Measurements from ENCODE around the gene NTM. TPM values are rescaled to one million over a fixed set of nuclear protein-coding genes. Genes with fewer than 3 reads are reported as not detected.
A peak's percentile ranks its signal among the peaks of the same experiment; 100 is the strongest.

The NTM gene
- total and polyA plus RNA-seq, 5 donors = 35.0 to 148 (median 88.2) TPM

DNA sequence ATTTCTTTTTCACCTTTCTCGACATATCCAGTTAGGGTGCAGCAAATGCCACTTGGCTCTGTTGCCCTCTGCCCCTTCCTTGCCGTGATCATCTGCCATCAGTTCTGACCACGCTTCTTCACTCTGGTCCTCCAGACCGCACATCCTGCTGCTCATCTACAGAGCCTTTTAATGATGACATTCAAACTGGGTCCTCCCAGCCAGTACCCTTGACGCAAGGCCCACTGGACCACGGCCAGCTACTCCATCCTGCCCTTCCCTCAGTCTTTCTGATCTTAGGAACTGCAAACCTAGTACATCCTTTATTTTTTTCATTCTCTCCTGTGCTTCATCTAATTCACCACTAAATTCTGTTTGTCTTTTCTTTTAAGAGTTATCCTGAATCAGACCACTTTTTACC is 551.8 kb downstream of the NTM start:
- no peaks in the 10 kb centered on the region for H3K9me3 ChIP-seq (ENCODE audit: control insufficient read depth, low read length)
- intact Hi-C loops (cut with DNase I) = no loop called here
- 67% methylated on average over 6 of the region's 6 CpGs for WGBS
- no peaks in the 10 kb centered on the region for H3K27me3 ChIP-seq (ENCODE audit: control insufficient read depth, insufficient read depth)
- no peak overlapping the region for H3K4me3 ChIP-seq (ENCODE audit: low read length)
- ATAC-seq = peak in 1 of 2 donors; percentile 39
- peaks cover 7% of the 10 kb centered on the region for H3K4me1 ChIP-seq (ENCODE audit: control insufficient read depth, insufficient read depth, low read length)
- DNase-seq = peak in 2 of 3 donors; percentile 58 to 62
- H3K27ac ChIP-seq (ENCODE audit: low read length) = no peak overlapping the region

DNA sequence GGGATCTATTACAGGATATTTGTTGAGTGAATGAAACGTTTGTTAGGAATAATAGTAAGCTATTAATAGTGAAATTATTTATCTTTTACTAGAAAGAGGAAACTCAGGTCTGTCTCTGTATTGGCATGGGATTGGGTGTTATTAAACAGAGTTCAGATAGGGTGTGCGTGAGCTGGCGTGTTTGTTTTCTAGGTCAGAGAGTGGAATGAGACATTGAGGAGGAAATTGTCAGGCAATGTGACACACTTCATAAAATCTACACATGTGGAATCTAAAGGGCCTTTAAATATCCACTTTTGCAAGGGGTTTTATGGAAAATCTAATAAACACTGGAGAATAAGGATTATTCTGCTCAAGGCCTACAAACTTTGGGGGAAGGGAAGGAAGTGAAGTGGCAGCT is 552.9 kb downstream of the NTM start:
- Histone ChIP-seq H3K27ac (ENCODE audit: low read length) (no peak overlapping the region), H3K4me3 (ENCODE audit: low read length) (no peak overlapping the region), H3K4me1 (ENCODE audit: control insufficient read depth, insufficient read depth, low read length) (peaks cover 3% of the 10 kb centered on the region), H3K27me3 (ENCODE audit: control insufficient read depth, insufficient read depth) (no peaks in the 10 kb centered on the region), H3K9me3 (ENCODE audit: control insufficient read depth, low read length) (no peaks in the 10 kb centered on the region)
- ATAC-seq (no peak), DNase-seq (no peak)
- 40% methylated on average over 3 of the region's 3 CpGs for WGBS
- intact Hi-C loops (cut with DNase I) = no loop called here

DNA sequence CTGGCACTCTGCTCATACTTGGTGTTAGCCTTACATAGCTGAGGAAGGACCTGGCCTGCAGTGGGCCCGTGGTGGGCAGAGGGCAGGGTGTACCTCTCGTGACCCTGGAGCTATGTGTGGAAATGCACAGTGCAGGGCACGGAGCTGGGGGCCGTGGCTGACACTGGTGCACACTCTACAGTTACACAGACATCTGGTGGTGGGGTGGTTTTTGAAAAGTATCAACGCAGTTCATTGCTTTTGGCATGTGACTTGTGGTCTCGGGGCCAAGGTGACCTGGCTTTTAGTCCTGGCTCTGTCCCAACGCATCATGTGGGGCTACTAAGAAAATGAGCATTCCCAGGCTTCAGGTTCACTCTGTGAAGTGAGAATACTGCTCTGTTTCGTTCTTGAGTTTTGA is 553.6 kb downstream of the NTM start:
- WGBS = 40% methylated on average over 8 of the region's 8 CpGs
- Histone ChIP-seq H3K4me3 (ENCODE audit: low read length) (no peak overlapping the region), H3K4me1 (ENCODE audit: control insufficient read depth, insufficient read depth, low read length) (peaks cover 3% of the 10 kb centered on the region), H3K9me3 (ENCODE audit: control insufficient read depth, low read length) (no peaks in the 10 kb centered on the region), H3K27ac (ENCODE audit: low read length) (no peak overlapping the region), H3K27me3 (ENCODE audit: control insufficient read depth, insufficient read depth) (no peaks in the 10 kb centered on the region)
- intact Hi-C loops (cut with DNase I) = no loop called here
- ATAC-seq (peak; percentile 43 to 45), DNase-seq (peak in 1 of 3 donors; percentile 37)

GRCh38 chr11:131924457-131925201 is 554.2 kb downstream of the NTM start:
- Histone ChIP-seq H3K27ac (ENCODE audit: low read length) (no peak overlapping the region), H3K27me3 (ENCODE audit: control insufficient read depth, insufficient read depth) (no peaks in the 10 kb centered on the region), H3K9me3 (ENCODE audit: control insufficient read depth, low read length) (no peaks in the 10 kb centered on the region), H3K4me3 (ENCODE audit: low read length) (no peak overlapping the region), H3K4me1 (ENCODE audit: control insufficient read depth, insufficient read depth, low read length) (peaks cover 3% of the 10 kb centered on the region)
- intact Hi-C loops (cut with DNase I) = no loop called here
- DNase-seq = peak in 1 of 3 donors; percentile 34
- no peak for ATAC-seq
- WGBS = 26% methylated on average over 4 of the region's 4 CpGs

DNA sequence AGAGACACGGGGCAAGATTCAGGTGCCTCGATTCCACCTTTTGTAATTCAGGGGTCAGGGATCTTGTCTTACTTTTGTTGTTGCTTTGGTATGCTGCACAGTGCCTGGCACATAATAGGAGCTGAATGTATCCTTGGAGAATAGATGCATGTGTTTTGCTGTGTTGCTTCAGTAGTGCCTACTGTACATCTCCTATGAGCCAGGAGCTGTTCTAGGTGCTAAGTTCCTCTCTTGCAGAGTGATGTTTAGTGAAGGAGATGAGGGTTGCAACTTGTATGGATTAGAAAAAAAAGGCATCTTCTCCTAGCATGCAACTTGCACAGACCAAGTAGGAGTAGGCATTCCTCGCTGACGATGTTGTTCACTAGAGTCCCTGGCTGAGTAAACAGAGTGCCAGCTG is 555.4 kb downstream of the NTM start:
- intact Hi-C loops (cut with DNase I) = no loop called here
- ATAC-seq (no peak), DNase-seq (no peak)
- 91% methylated on average over 4 of the region's 4 CpGs for WGBS
- Histone ChIP-seq H3K4me1 (ENCODE audit: control insufficient read depth, insufficient read depth, low read length) (peaks cover 3% of the 10 kb centered on the region), H3K4me3 (ENCODE audit: low read length) (no peak overlapping the region), H3K27ac (ENCODE audit: low read length) (no peak overlapping the region), H3K27me3 (ENCODE audit: control insufficient read depth, insufficient read depth) (no peaks in the 10 kb centered on the region), H3K9me3 (ENCODE audit: control insufficient read depth, low read length) (no peaks in the 10 kb centered on the region)

- H3K4me1 ChIP-seq (ENCODE audit: control insufficient read depth, insufficient read depth, low read length) = no peaks in the 10 kb centered on the region
- H3K9me3 ChIP-seq (ENCODE audit: control insufficient read depth, low read length) = no peaks in the 10 kb centered on the region
- no peaks in the 10 kb centered on the region for H3K27me3 ChIP-seq (ENCODE audit: control insufficient read depth, insufficient read depth)
- intact Hi-C loops (cut with DNase I) = no loop called here
- no peak overlapping the region for H3K4me3 ChIP-seq (ENCODE audit: low read length)
- DNase-seq (peak in 2 of 3 donors; percentile 49 to 59), ATAC-seq (peak; percentile 35 to 52)
- 54% methylated on average over 11 of the region's 11 CpGs for WGBS
- H3K27ac ChIP-seq (ENCODE audit: low read length) = peak overlapping the region; percentile 3
Observed at GRCh38 chr11:131928992-131929391, 558.6 kb downstream of the NTM start.

DNA sequence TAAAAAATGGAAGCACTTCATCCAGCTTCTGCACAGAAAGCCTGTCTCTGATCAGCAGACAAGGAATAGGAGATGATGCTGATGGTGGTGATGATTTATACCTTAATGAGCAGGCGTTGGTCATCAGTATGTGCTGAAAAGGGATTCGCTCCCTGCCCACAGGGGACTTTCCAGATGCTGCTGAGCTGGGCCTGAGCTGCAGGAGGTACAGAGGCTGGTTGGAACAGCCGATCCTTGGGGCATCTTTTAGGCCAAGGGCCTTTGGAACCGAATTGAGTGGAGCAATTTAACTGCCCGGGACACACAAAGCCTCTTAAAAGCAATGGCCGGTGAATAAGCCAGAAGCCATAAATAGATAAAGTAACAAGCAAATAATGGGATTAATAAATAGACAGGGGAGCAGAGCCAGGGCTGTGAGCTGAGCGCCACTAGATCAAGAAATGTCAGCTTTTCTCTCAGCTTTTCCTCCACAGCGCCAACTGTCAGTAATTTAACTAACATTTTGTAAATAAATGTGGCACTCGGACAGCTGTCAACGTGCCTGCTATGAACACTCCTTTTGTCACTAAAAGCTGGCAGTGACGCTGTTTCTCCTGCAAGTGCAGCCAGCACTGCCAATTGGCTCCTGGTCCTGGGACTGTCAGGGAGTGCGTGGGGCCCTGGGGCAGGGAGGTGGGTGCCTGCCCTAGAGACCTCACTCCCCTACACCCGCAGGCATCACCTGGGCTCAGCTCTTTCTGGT is 562.3 kb downstream of the NTM start:
- peak; percentile 86 to 87 for ATAC-seq
- Histone ChIP-seq H3K4me3 (ENCODE audit: low read length) (no peak overlapping the region), H3K27me3 (ENCODE audit: control insufficient read depth, insufficient read depth) (no peaks in the 10 kb centered on the region), H3K9me3 (ENCODE audit: control insufficient read depth, low read length) (no peaks in the 10 kb centered on the region), H3K27ac (ENCODE audit: low read length) (peak overlapping the region; percentile 65), H3K4me1 (ENCODE audit: control insufficient read depth, insufficient read depth, low read length) (no peaks in the 10 kb centered on the region)
- 60% methylated on average over 13 of the region's 13 CpGs for WGBS
- DNase-seq = peak; percentile 60 to 84 (median 82)
- intact Hi-C loops (cut with DNase I) = no loop called here

DNA sequence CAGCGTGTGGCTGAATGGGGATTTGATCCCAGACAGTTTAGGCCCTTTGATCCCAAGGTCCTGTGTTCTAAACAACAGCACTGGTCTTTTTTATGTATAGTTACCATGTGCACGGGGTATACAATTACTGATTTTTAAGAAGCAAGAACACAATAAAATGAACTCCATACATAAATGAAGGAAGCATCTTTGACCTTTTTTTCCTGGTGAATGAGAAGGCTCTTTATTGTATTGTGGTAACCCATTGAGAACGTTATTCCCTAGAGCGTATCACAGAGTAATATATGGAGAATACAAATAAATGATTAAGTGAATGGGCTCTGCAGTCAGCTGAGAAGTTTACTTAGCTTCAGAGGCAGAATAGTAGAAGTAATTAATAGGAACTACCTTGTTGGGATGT is 563.6 kb downstream of the NTM start:
- H3K27ac ChIP-seq (ENCODE audit: low read length) = no peak overlapping the region
- no peaks in the 10 kb centered on the region for H3K4me1 ChIP-seq (ENCODE audit: control insufficient read depth, insufficient read depth, low read length)

GRCh38 chr11:131938351-131938751 is 567.9 kb downstream of the NTM start:
- no peaks in the 10 kb centered on the region for H3K27me3 ChIP-seq (ENCODE audit: control insufficient read depth, insufficient read depth)
- H3K4me1 ChIP-seq (ENCODE audit: control insufficient read depth, insufficient read depth, low read length) = no peaks in the 10 kb centered on the region
- H3K4me3 ChIP-seq (ENCODE audit: low read length) = no peak overlapping the region
- peak overlapping the region; percentile 54 for H3K27ac ChIP-seq (ENCODE audit: low read length)
- intact Hi-C loops (cut with DNase I) = no loop called here
- DNase-seq (peak in 1 of 3 donors; percentile 60), ATAC-seq (peak; percentile 30 to 68)
- WGBS = 59% methylated on average over 6 of the region's 6 CpGs
- no peaks in the 10 kb centered on the region for H3K9me3 ChIP-seq (ENCODE audit: control insufficient read depth, low read length)

More for the DNA sequence above, 563.6 kb downstream of the NTM start:
- Histone ChIP-seq H3K4me3 (ENCODE audit: low read length) (no peak overlapping the region), H3K27me3 (ENCODE audit: control insufficient read depth, insufficient read depth) (no peaks in the 10 kb centered on the region), H3K9me3 (ENCODE audit: control insufficient read depth, low read length) (no peaks in the 10 kb centered on the region)
- DNase-seq (no peak), ATAC-seq (no peak)
- 81% methylated on average over 4 of the region's 4 CpGs for WGBS
- intact Hi-C loops (cut with DNase I) = no loop called here

GRCh38 chr11:131940126-131940525 is 569.7 kb downstream of the NTM start:
- Histone ChIP-seq H3K27me3 (ENCODE audit: control insufficient read depth, insufficient read depth) (no peaks in the 10 kb centered on the region), H3K4me1 (ENCODE audit: control insufficient read depth, insufficient read depth, low read length) (no peaks in the 10 kb centered on the region), H3K4me3 (ENCODE audit: low read length) (no peak overlapping the region), H3K27ac (ENCODE audit: low read length) (no peak overlapping the region), H3K9me3 (ENCODE audit: control insufficient read depth, low read length) (no peaks in the 10 kb centered on the region)
- ATAC-seq (no peak), DNase-seq (no peak)
- intact Hi-C loops (cut with DNase I) = no loop called here
- 48% methylated on average over 4 of the region's 4 CpGs for WGBS

DNA sequence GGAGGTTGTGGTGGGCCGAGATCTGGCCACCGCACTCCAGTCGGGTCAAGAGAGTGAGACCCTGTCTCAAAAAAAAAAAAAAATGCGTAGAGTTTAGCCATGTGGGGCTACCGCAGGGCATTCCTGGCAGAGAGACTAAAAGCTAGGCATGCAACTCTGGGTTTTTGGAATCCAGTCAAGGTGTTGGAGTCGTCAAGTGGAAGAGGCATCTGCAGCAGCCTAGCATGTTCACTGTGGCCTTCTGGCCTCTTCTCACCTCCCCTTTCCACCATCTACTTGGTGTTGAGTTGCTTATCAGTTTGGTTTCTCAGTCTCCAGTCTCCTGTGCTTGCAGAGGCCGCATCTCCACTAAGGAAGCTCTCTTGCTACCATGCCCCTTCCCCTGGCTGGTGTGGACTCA is 572.5 kb downstream of the NTM start:
- intact Hi-C loops (cut with DNase I) = no loop called here
- 52% methylated on average over 7 of the region's 7 CpGs for WGBS
- ATAC-seq = peak in 1 of 2 donors; percentile 18
- Histone ChIP-seq H3K27me3 (ENCODE audit: control insufficient read depth, insufficient read depth) (no peaks in the 10 kb centered on the region), H3K4me3 (ENCODE audit: low read length) (no peak overlapping the region), H3K9me3 (ENCODE audit: control insufficient read depth, low read length) (no peaks in the 10 kb centered on the region), H3K4me1 (ENCODE audit: control insufficient read depth, insufficient read depth, low read length) (no peaks in the 10 kb centered on the region), H3K27ac (ENCODE audit: low read length) (peak overlapping the region; percentile 39)
- no peak for DNase-seq
